ENCODE results near the gene GRID2.

GRCh38 chr4:93346840-93347239 lies 1043.1 kb downstream of the GRID2 start:
- TF ChIP-seq CTCF (IDR thresholded peaks at IDR 0.05) = no peak
- no peak for TF ChIP-seq POLR2A (IDR thresholded peaks at IDR 0.05)

Data from breast epithelium (tissue), 3 donors.